HG03103 (cell line): Measurements from ENCODE around the gene ZNF468.
"Not testable (repeated sequence)": the region's sequence is repeated elsewhere in the genome, so short reads cannot be mapped to it uniquely, and the experiment has no call there.

Experiments used
- ATAC-seq: cut with Tn5 transposase; IDR thresholded peaks from one replicate; pipeline ENCODE4 v1.9.1; 2021; ENCODE audit warnings: low read depth; ENCODE audit not compliant: unreplicated experiment

ZNF468 gene

GRCh38 chr19:52833541-52833940 is 23.9 kb downstream of the ZNF468 start:
- ATAC-seq, result not testable (repeated sequence)

- not testable (repeated sequence) for ATAC-seq
These were observed 27.6 kb downstream of the ZNF468 start for GRCh38 chr19:52829866-52830265.

GRCh38 chr19:52825765-52826164 is 31.7 kb downstream of the ZNF468 start:
- ATAC-seq, result no peak

GRCh38 chr19:52823676-52824075 is 33.7 kb downstream of the ZNF468 start:
- no peak for ATAC-seq

- peak; percentile 97 for ATAC-seq
These were observed 36.0 kb downstream of the ZNF468 start, which contains the start of gene ZNF28 for GRCh38 chr19:52821204-52821960. Gene ZNF28, minus strand, starts transcription at chr19:52821633. Its CDS starts 3,675 bp downstream, at chr19:52817958.

- ATAC-seq, result peak; percentile 19
These were observed 36.8 kb downstream of the ZNF468 start for GRCh38 chr19:52820472-52821203.

GRCh38 chr19:52809801-52810200 is 47.6 kb downstream of the ZNF468 start:
- ATAC-seq, result no peak

- ATAC-seq, result not testable (repeated sequence)
These were observed 57.3 kb downstream of the ZNF468 start for GRCh38 chr19:52799950-52800640.

GRCh38 chr19:52789440-52789839 is 68.0 kb downstream of the ZNF468 start:
- no peak for ATAC-seq
